ENCODE data around the gene DLGAP1. TPM values are rescaled to one million over a fixed set of nuclear protein-coding genes. Genes with fewer than 3 reads are reported as not detected.

The DLGAP1 gene
- total and polyA plus RNA-seq, 2 donors (not counting 1 experiment from before 2014, with no cell fraction given), result 0.07 to 0.61 TPM

- H3K27me3 Mint-ChIP-seq, result peaks cover 13% of the 10 kb centered on the region
- no peak overlapping the region for H3K4me3 Mint-ChIP-seq
- H3K27ac ChIP-seq (ENCODE audit: low read length in 2 of 2), result no peak overlapping the region
- H2AFZ ChIP-seq (ENCODE audit: insufficient read depth, low read depth, low read length, poor library complexity, severe bottlenecking), result no peak overlapping the region
- H3K36me3 ChIP-seq (replicated peaks in 1 of 2; ENCODE audit: control extremely low read depth in 1 of 2, control insufficient read depth in 1 of 2, extremely low read depth in 1 of 2, insufficient read depth in 2 of 2, low read length in 1 of 2), result no peaks in the 10 kb centered on the region
- H3K79me2 ChIP-seq (ENCODE audit: control insufficient read depth, insufficient read depth, low read length), result no peaks in the 10 kb centered on the region
- H3K9me3 Mint-ChIP-seq (ENCODE audit: insufficient read depth), result no peaks in the 10 kb centered on the region
- ChIA-PET POLR2A (no interaction called here), CTCF (no interaction called here)
- no peak overlapping the region for H3K9ac ChIP-seq (ENCODE audit: low read length)
- TF ChIP-seq EZH2 (IDR thresholded peaks at IDR 0.05; ENCODE audit: borderline replicate concordance, insufficient read depth, low read depth, low read length, poor library complexity, severe bottlenecking), result no peak
- TF ChIP-seq, protein P1, sequence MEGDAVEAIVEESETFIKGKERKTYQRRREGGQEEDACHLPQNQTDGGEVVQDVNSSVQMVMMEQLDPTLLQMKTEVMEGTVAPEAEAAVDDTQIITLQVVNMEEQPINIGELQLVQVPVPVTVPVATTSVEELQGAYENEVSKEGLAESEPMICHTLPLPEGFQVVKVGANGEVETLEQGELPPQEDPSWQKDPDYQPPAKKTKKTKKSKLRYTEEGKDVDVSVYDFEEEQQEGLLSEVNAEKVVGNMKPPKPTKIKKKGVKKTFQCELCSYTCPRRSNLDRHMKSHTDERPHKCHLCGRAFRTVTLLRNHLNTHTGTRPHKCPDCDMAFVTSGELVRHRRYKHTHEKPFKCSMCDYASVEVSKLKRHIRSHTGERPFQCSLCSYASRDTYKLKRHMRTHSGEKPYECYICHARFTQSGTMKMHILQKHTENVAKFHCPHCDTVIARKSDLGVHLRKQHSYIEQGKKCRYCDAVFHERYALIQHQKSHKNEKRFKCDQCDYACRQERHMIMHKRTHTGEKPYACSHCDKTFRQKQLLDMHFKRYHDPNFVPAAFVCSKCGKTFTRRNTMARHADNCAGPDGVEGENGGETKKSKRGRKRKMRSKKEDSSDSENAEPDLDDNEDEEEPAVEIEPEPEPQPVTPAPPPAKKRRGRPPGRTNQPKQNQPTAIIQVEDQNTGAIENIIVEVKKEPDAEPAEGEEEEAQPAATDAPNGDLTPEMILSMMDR (IDR thresholded peaks at IDR 0.05), result no peak
- intact Hi-C loops (cut with micrococcal nuclease), result no loop called here
- no peak overlapping the region for H3K4me3 ChIP-seq (ENCODE audit: control extremely low read depth in 1 of 5, extremely low read depth in 1 of 5, insufficient read depth in 1 of 5, low read depth in 2 of 5, low read length in 4 of 5)
- no peaks in the 10 kb centered on the region for H4K20me1 ChIP-seq (ENCODE audit: control insufficient read depth, insufficient read depth, low read length, poor library complexity, severe bottlenecking)
- H3K27ac Mint-ChIP-seq, result no peak overlapping the region
- H3K27me3 ChIP-seq (replicated peaks in 1 of 4; ENCODE audit: control extremely low read depth in 1 of 4, control insufficient read depth in 3 of 4, insufficient read depth in 4 of 4, low read length in 3 of 4), result no peaks in the 10 kb centered on the region
- H3K9me3 ChIP-seq (ENCODE audit: control extremely low read depth in 1 of 3, control insufficient read depth in 2 of 3, insufficient read depth in 1 of 3, low read length in 2 of 3), result no peaks in the 10 kb centered on the region
- WGBS (ENCODE audit: insufficient coverage), result 50% methylated on average over 2 of the region's 4 CpGs
- H3K4me1 ChIP-seq (ENCODE audit: control insufficient read depth in 2 of 2, insufficient read depth in 2 of 2, low read length in 2 of 2), result peaks cover 5 to 18% of the 10 kb centered on the region in 2 donors
- peaks cover 20% of the 10 kb centered on the region for H3K4me1 Mint-ChIP-seq
- peak overlapping the region; percentile 10 for H3K4me2 ChIP-seq (replicated peaks; ENCODE audit: low read depth, low read length, poor library complexity, severe bottlenecking)
- DNase-seq, result peak; percentile 14
- no peak for ATAC-seq (ENCODE audit: low read depth)
Observed at GRCh38 chr18:3726238-3726951, 728.7 kb downstream of the DLGAP1 start.

- H4K20me1 ChIP-seq (ENCODE audit: control insufficient read depth, insufficient read depth, low read length, poor library complexity, severe bottlenecking), result no peaks in the 10 kb centered on the region
- H3K27ac ChIP-seq (ENCODE audit: low read length in 2 of 2), result no peak overlapping the region
- H3K79me2 ChIP-seq (ENCODE audit: control insufficient read depth, insufficient read depth, low read length), result no peaks in the 10 kb centered on the region
- Mint-ChIP-seq H3K4me1 (peaks cover 20% of the 10 kb centered on the region), H3K27ac (no peak overlapping the region), H3K27me3 (peaks cover 13% of the 10 kb centered on the region), H3K9me3 (ENCODE audit: insufficient read depth) (no peaks in the 10 kb centered on the region), H3K4me3 (no peak overlapping the region)
- WGBS (ENCODE audit: insufficient coverage), result no CpG with 5 or more reads among the region's 2 CpGs
- no peak for DNase-seq
- intact Hi-C loops (cut with micrococcal nuclease), result no loop called here
- ATAC-seq (ENCODE audit: low read depth), result peak; percentile 28
- peak overlapping the region; percentile 5 for H2AFZ ChIP-seq (ENCODE audit: insufficient read depth, low read depth, low read length, poor library complexity, severe bottlenecking)
- no peak overlapping the region for H3K9ac ChIP-seq (ENCODE audit: low read length)
- no peaks in the 10 kb centered on the region for H3K36me3 ChIP-seq (replicated peaks in 1 of 2; ENCODE audit: control extremely low read depth in 1 of 2, control insufficient read depth in 1 of 2, extremely low read depth in 1 of 2, insufficient read depth in 2 of 2, low read length in 1 of 2)
- H3K27me3 ChIP-seq (replicated peaks in 1 of 4; ENCODE audit: control extremely low read depth in 1 of 4, control insufficient read depth in 3 of 4, insufficient read depth in 4 of 4, low read length in 3 of 4), result no peaks in the 10 kb centered on the region
- no peaks in the 10 kb centered on the region for H3K9me3 ChIP-seq (ENCODE audit: control extremely low read depth in 1 of 3, control insufficient read depth in 2 of 3, insufficient read depth in 1 of 3, low read length in 2 of 3)
- TF ChIP-seq, protein P1 (IDR thresholded peaks at IDR 0.05), result no peak
- no peak for TF ChIP-seq EZH2 (IDR thresholded peaks at IDR 0.05; ENCODE audit: borderline replicate concordance, insufficient read depth, low read depth, low read length, poor library complexity, severe bottlenecking)
- no peak overlapping the region for H3K4me2 ChIP-seq (replicated peaks; ENCODE audit: low read depth, low read length, poor library complexity, severe bottlenecking)
- H3K4me3 ChIP-seq (ENCODE audit: control extremely low read depth in 1 of 5, extremely low read depth in 1 of 5, insufficient read depth in 1 of 5, low read depth in 2 of 5, low read length in 4 of 5), result no peak overlapping the region
- ChIA-PET CTCF (no interaction called here), POLR2A (no interaction called here)
- peaks cover 5 to 18% of the 10 kb centered on the region in 2 donors for H3K4me1 ChIP-seq (ENCODE audit: control insufficient read depth in 2 of 2, insufficient read depth in 2 of 2, low read length in 2 of 2)
Observed at GRCh38 chr18:3725115-3725514, 730.0 kb downstream of the DLGAP1 start.
